ENCODE results near the gene HERPUD2.

DNA sequence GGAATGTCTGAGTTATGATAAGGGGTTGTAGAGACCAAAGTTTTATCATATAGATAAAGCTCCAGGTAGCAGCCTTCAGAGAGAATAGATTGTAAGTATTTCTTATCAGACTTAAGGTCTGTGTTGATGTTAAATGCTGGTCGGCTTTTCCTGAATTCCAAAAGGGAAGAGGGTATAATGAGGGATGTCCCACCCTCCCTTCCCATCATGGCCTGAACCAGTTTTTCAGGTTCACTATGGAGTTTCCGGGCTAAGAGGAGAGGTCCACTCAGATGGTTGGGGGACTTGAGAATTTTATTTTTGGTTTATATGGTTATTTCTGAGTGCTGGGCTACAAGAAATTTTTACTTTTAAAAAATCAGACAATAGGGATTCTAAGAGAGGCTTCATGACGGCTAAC lies 45.2 kb downstream of the HERPUD2 start:
- TF ChIP-seq, protein P1, sequence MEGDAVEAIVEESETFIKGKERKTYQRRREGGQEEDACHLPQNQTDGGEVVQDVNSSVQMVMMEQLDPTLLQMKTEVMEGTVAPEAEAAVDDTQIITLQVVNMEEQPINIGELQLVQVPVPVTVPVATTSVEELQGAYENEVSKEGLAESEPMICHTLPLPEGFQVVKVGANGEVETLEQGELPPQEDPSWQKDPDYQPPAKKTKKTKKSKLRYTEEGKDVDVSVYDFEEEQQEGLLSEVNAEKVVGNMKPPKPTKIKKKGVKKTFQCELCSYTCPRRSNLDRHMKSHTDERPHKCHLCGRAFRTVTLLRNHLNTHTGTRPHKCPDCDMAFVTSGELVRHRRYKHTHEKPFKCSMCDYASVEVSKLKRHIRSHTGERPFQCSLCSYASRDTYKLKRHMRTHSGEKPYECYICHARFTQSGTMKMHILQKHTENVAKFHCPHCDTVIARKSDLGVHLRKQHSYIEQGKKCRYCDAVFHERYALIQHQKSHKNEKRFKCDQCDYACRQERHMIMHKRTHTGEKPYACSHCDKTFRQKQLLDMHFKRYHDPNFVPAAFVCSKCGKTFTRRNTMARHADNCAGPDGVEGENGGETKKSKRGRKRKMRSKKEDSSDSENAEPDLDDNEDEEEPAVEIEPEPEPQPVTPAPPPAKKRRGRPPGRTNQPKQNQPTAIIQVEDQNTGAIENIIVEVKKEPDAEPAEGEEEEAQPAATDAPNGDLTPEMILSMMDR (IDR thresholded peaks at IDR 0.05; ENCODE audit: insufficient read depth, low read length, poor library complexity, severe bottlenecking) = no peak
- no peak for TF ChIP-seq EZH2phosphoT487 (conservative IDR thresholded peaks at IDR 0.05; ENCODE audit: low read length)
